ENCODE data around the gene UGT1A7.

The UGT1A7 gene

GRCh38 chr2:233800208-233800607 is 118.5 kb downstream of the UGT1A7 start:
- H4K20me1 ChIP-seq (ENCODE audit: insufficient read depth, low read length, poor library complexity, severe bottlenecking) = no peaks in the 10 kb centered on the region
- H3K27me3 ChIP-seq (ENCODE audit: insufficient read depth, low read length, poor library complexity, severe bottlenecking) = no peaks in the 10 kb centered on the region
- H3K9ac ChIP-seq (ENCODE audit: low read depth, low read length, poor library complexity, severe bottlenecking) = no peak overlapping the region
- H3K4me3 ChIP-seq (ENCODE audit: low read length, poor library complexity, severe bottlenecking) = no peak overlapping the region
- H3K4me2 ChIP-seq (ENCODE audit: low read depth, low read length, poor library complexity, severe bottlenecking) = no peak overlapping the region
- H3K4me1 ChIP-seq (ENCODE audit: insufficient read depth, low read length, poor library complexity, severe bottlenecking) = no peaks in the 10 kb centered on the region
- H2AFZ ChIP-seq (ENCODE audit: low read length) = no peak overlapping the region
- H3K9me3 ChIP-seq (ENCODE audit: insufficient read depth, low read depth, low read length) = no peaks in the 10 kb centered on the region
- H3F3A ChIP-seq (ENCODE audit: low read depth) = no peaks in the 10 kb centered on the region
- H3K36me3 ChIP-seq (ENCODE audit: insufficient read depth, low read length) = no peaks in the 10 kb centered on the region
- no peaks in the 10 kb centered on the region for H3K79me2 ChIP-seq (ENCODE audit: insufficient read depth, low read length)
- TF ChIP-seq EZH2phosphoT487 (IDR thresholded peaks at IDR 0.05; ENCODE audit: borderline replicate concordance) (no peak), CTCF (conservative IDR thresholded peaks at IDR 0.05; ENCODE audit: low read length) (no peak)
- no peaks in the 10 kb centered on the region for H3K9me2 ChIP-seq (replicated peaks; ENCODE audit: low read depth, low read length)

- Histone ChIP-seq H3K4me1 (ENCODE audit: insufficient read depth, low read length, poor library complexity, severe bottlenecking) (no peaks in the 10 kb centered on the region), H3K9me3 (ENCODE audit: insufficient read depth, low read depth, low read length) (no peaks in the 10 kb centered on the region), H3K9me2 (replicated peaks; ENCODE audit: low read depth, low read length) (no peaks in the 10 kb centered on the region), H3K27me3 (ENCODE audit: insufficient read depth, low read length, poor library complexity, severe bottlenecking) (no peaks in the 10 kb centered on the region), H3F3A (ENCODE audit: low read depth) (no peaks in the 10 kb centered on the region), H3K4me3 (ENCODE audit: low read length, poor library complexity, severe bottlenecking) (no peak overlapping the region), H3K4me2 (ENCODE audit: low read depth, low read length, poor library complexity, severe bottlenecking) (no peak overlapping the region), H3K79me2 (ENCODE audit: insufficient read depth, low read length) (no peaks in the 10 kb centered on the region), H2AFZ (ENCODE audit: low read length) (no peak overlapping the region), H4K20me1 (ENCODE audit: insufficient read depth, low read length, poor library complexity, severe bottlenecking) (no peaks in the 10 kb centered on the region), H3K9ac (ENCODE audit: low read depth, low read length, poor library complexity, severe bottlenecking) (no peak overlapping the region), H3K36me3 (ENCODE audit: insufficient read depth, low read length) (no peaks in the 10 kb centered on the region)
- no peak for TF ChIP-seq CTCF (conservative IDR thresholded peaks at IDR 0.05; ENCODE audit: low read length)
- no peak for TF ChIP-seq EZH2phosphoT487 (IDR thresholded peaks at IDR 0.05; ENCODE audit: borderline replicate concordance)
Measured at GRCh38 chr2:233801357-233802131, 119.8 kb downstream of the UGT1A7 start.

- no peaks in the 10 kb centered on the region for H3K9me3 ChIP-seq (ENCODE audit: insufficient read depth, low read depth, low read length)
- H3K27me3 ChIP-seq (ENCODE audit: insufficient read depth, low read length, poor library complexity, severe bottlenecking) = no peaks in the 10 kb centered on the region
- H3K36me3 ChIP-seq (ENCODE audit: insufficient read depth, low read length) = no peaks in the 10 kb centered on the region
- no peaks in the 10 kb centered on the region for H3K4me1 ChIP-seq (ENCODE audit: insufficient read depth, low read length, poor library complexity, severe bottlenecking)
- H3K9ac ChIP-seq (ENCODE audit: low read depth, low read length, poor library complexity, severe bottlenecking) = no peak overlapping the region
- TF ChIP-seq CTCF (conservative IDR thresholded peaks at IDR 0.05; ENCODE audit: low read length) = no peak
- no peak for TF ChIP-seq EZH2phosphoT487 (IDR thresholded peaks at IDR 0.05; ENCODE audit: borderline replicate concordance)
- H3K4me3 ChIP-seq (ENCODE audit: low read length, poor library complexity, severe bottlenecking) = no peak overlapping the region
- H2AFZ ChIP-seq (ENCODE audit: low read length) = no peak overlapping the region
- no peaks in the 10 kb centered on the region for H3K9me2 ChIP-seq (replicated peaks; ENCODE audit: low read depth, low read length)
- H3F3A ChIP-seq (ENCODE audit: low read depth) = no peaks in the 10 kb centered on the region
- no peaks in the 10 kb centered on the region for H4K20me1 ChIP-seq (ENCODE audit: insufficient read depth, low read length, poor library complexity, severe bottlenecking)
- no peaks in the 10 kb centered on the region for H3K79me2 ChIP-seq (ENCODE audit: insufficient read depth, low read length)
- H3K4me2 ChIP-seq (ENCODE audit: low read depth, low read length, poor library complexity, severe bottlenecking) = no peak overlapping the region
Measured at GRCh38 chr2:233802132-233802815, 120.6 kb downstream of the UGT1A7 start.

Measured in Loucy (cell line).